ENCODE measurements around the gene GLRX.
"Not testable (repeated sequence)": the region's sequence is repeated elsewhere in the genome, so short reads cannot be mapped to it uniquely, and the experiment has no call there.

The GLRX gene

GRCh38 chr5:95822043-95822541, 434 bp downstream of the GLRX start:
- peak; percentile 40; the same call in 1 of the 2 replicates for TF ChIP-seq TAF1 (IDR thresholded peaks at IDR 0.05; ENCODE audit: low read depth, low read length)
- no peak for TF ChIP-seq PAX5 (IDR thresholded peaks at IDR 0.05; ENCODE audit: insufficient read depth, low read length, severe bottlenecking)
- FAIRE-seq = no peak
- DNase-seq (ENCODE audit: insufficient read length, low spot score) = no peak

GRCh38 chr5:95821110-95822021, 1.2 kb downstream of the GLRX start:
- TF ChIP-seq TAF1 (IDR thresholded peaks at IDR 0.05; ENCODE audit: low read depth, low read length) (no peak), SPI1 (IDR thresholded peaks at IDR 0.05; ENCODE audit: low read depth, low read length) (0 out of 2 replicates have a peak, but pooled peaks have one; percentile 9)
- FAIRE-seq (no peak), DNase-seq (ENCODE audit: insufficient read length, low spot score) (no peak)

- peak; percentile 33 for FAIRE-seq
- TF ChIP-seq POU2F2 (IDR thresholded peaks at IDR 0.05; ENCODE audit: low read depth, low read length) (0 out of 2 replicates have a peak, but pooled peaks have one; percentile 19), POLR2AphosphoS5 (IDR thresholded peaks at IDR 0.05; ENCODE audit: low read depth, low read length) (no peak), TAF1 (IDR thresholded peaks at IDR 0.05; ENCODE audit: low read depth, low read length) (0 out of 2 replicates have a peak, but pooled peaks have one; percentile 24), SPI1 (IDR thresholded peaks at IDR 0.05; ENCODE audit: low read depth, low read length) (0 out of 2 replicates have a peak, but pooled peaks have one; percentile 21), PAX5 (IDR thresholded peaks at IDR 0.05; ENCODE audit: insufficient read depth, low read length, severe bottlenecking) (no peak), POLR2A (IDR thresholded peaks at IDR 0.05; ENCODE audit: low read depth, low read length) (no peak)
- DNase-seq (ENCODE audit: insufficient read length, low spot score) = no peak
Measured at GRCh38 chr5:95818181-95819147, 4.1 kb downstream of the GLRX start.

- no peak for DNase-seq (ENCODE audit: insufficient read length, low spot score)
- TF ChIP-seq SPI1 (IDR thresholded peaks at IDR 0.05; ENCODE audit: low read depth, low read length) (no peak), POLR2AphosphoS5 (IDR thresholded peaks at IDR 0.05; ENCODE audit: low read depth, low read length) (no peak), POU2F2 (IDR thresholded peaks at IDR 0.05; ENCODE audit: low read depth, low read length) (no peak), TAF1 (IDR thresholded peaks at IDR 0.05; ENCODE audit: low read depth, low read length) (no peak), PAX5 (IDR thresholded peaks at IDR 0.05; ENCODE audit: insufficient read depth, low read length, severe bottlenecking) (no peak), POLR2A (IDR thresholded peaks at IDR 0.05; ENCODE audit: low read depth, low read length) (no peak)
- FAIRE-seq = no peak
Measured at GRCh38 chr5:95817430-95817829, 5.1 kb downstream of the GLRX start.

GRCh38 chr5:95816776-95817175, 5.8 kb downstream of the GLRX start:
- FAIRE-seq (no peak), DNase-seq (ENCODE audit: insufficient read length, low spot score) (no peak)
- no peak for TF ChIP-seq TAF1 (IDR thresholded peaks at IDR 0.05; ENCODE audit: low read depth, low read length)
- no peak for TF ChIP-seq POLR2A (IDR thresholded peaks at IDR 0.05; ENCODE audit: low read depth, low read length)
- no peak for TF ChIP-seq POU2F2 (IDR thresholded peaks at IDR 0.05; ENCODE audit: low read depth, low read length)
- TF ChIP-seq SPI1 (IDR thresholded peaks at IDR 0.05; ENCODE audit: low read depth, low read length) = no peak
- no peak for TF ChIP-seq PAX5 (IDR thresholded peaks at IDR 0.05; ENCODE audit: insufficient read depth, low read length, severe bottlenecking)
- TF ChIP-seq POLR2AphosphoS5 (IDR thresholded peaks at IDR 0.05; ENCODE audit: low read depth, low read length) = no peak

- FAIRE-seq (no peak), DNase-seq (ENCODE audit: insufficient read length, low spot score) (no peak)
- no peak for TF ChIP-seq POLR2A (IDR thresholded peaks at IDR 0.05; ENCODE audit: low read depth, low read length)
- no peak for TF ChIP-seq POU2F2 (IDR thresholded peaks at IDR 0.05; ENCODE audit: low read depth, low read length)
- TF ChIP-seq SPI1 (IDR thresholded peaks at IDR 0.05; ENCODE audit: low read depth, low read length) = no peak
- TF ChIP-seq TAF1 (IDR thresholded peaks at IDR 0.05; ENCODE audit: low read depth, low read length) = no peak
- no peak for TF ChIP-seq POLR2AphosphoS5 (IDR thresholded peaks at IDR 0.05; ENCODE audit: low read depth, low read length)
- no peak for TF ChIP-seq PAX5 (IDR thresholded peaks at IDR 0.05; ENCODE audit: insufficient read depth, low read length, severe bottlenecking)
Measured at GRCh38 chr5:95816341-95816740, 6.2 kb downstream of the GLRX start.

GRCh38 chr5:95815155-95815729, 7.3 kb downstream of the GLRX start:
- FAIRE-seq (peak; percentile 41), DNase-seq (ENCODE audit: insufficient read length, low spot score) (no peak)
- TF ChIP-seq POU2F2 (IDR thresholded peaks at IDR 0.05; ENCODE audit: low read depth, low read length) (no peak), PAX5 (IDR thresholded peaks at IDR 0.05; ENCODE audit: insufficient read depth, low read length, severe bottlenecking) (no peak), SPI1 (IDR thresholded peaks at IDR 0.05; ENCODE audit: low read depth, low read length) (no peak), TAF1 (IDR thresholded peaks at IDR 0.05; ENCODE audit: low read depth, low read length) (no peak), POLR2A (IDR thresholded peaks at IDR 0.05; ENCODE audit: low read depth, low read length) (no peak), POLR2AphosphoS5 (IDR thresholded peaks at IDR 0.05; ENCODE audit: low read depth, low read length) (no peak)

- not testable (repeated sequence) for DNase-seq (ENCODE audit: insufficient read length, low spot score); FAIRE-seq
Measured at GRCh38 chr5:95813035-95813434, 9.5 kb downstream of the GLRX start.

GRCh38 chr5:95812074-95812471, 10.5 kb downstream of the GLRX start:
- FAIRE-seq (no peak), DNase-seq (ENCODE audit: insufficient read length, low spot score) (no peak)
- TF ChIP-seq SPI1 (IDR thresholded peaks at IDR 0.05; ENCODE audit: low read depth, low read length) (no peak), POU2F2 (IDR thresholded peaks at IDR 0.05; ENCODE audit: low read depth, low read length) (no peak), PAX5 (IDR thresholded peaks at IDR 0.05; ENCODE audit: insufficient read depth, low read length, severe bottlenecking) (no peak), POLR2A (IDR thresholded peaks at IDR 0.05; ENCODE audit: low read depth, low read length) (no peak), POLR2AphosphoS5 (IDR thresholded peaks at IDR 0.05; ENCODE audit: low read depth, low read length) (no peak), TAF1 (IDR thresholded peaks at IDR 0.05; ENCODE audit: low read depth, low read length) (no peak)

- FAIRE-seq = not testable (repeated sequence)
Measured at GRCh38 chr5:95811461-95812073, 11.0 kb downstream of the GLRX start.

GRCh38 chr5:95811126-95811423, 11.5 kb downstream of the GLRX start:
- not testable (repeated sequence) for FAIRE-seq; DNase-seq (ENCODE audit: insufficient read length, low spot score)

More at GRCh38 chr5:95811461-95812073, 11.0 kb downstream of the GLRX start:
- DNase-seq (ENCODE audit: insufficient read length, low spot score) = not testable (repeated sequence)
